OCI-LY3 (cell line): Measurements from ENCODE around the gene TMEM26.

Experiments
- H2AFZ ChIP-seq: fragments of 200-600, 300-600 bp; shearing (Covaris generic); 2 replicates; pipeline ENCODE4 v1.6.0; 2014; ENCODE audit warnings: antibody characterized with exemption, low read depth, low read length
- H3K27ac ChIP-seq: fragments of 200-600, 300-600 bp; sonication (generic); 2 replicates; pipeline ENCODE4 v1.5.1; 2014; ENCODE audit warnings: mild to moderate bottlenecking, low read length, moderate library complexity, mixed read lengths
- H3K27me3 ChIP-seq: fragments of 200-600, 300-600 bp; sonication (generic); 2 replicates; pipeline ENCODE4 v1.6.1; 2014; ENCODE audit warnings: low read depth, low read length, mixed read lengths
- H3K36me3 ChIP-seq: fragments of 200-600, 300-600 bp; sonication (generic); replicated peaks from 2 replicates; pipeline ENCODE3; 2014; ENCODE audit warnings: low read depth, low read length, mixed read lengths
- H3K4me1 ChIP-seq: fragments of 300-600, 200-600 bp; sonication (generic); 2 replicates; pipeline ENCODE4 v1.6.1; 2014; ENCODE audit warnings: low read length, mixed read lengths
- H3K4me2 ChIP-seq: fragments of 200-600, 300-600 bp; sonication (generic); 2 replicates; pipeline ENCODE4 v1.6.1; 2014; ENCODE audit warnings: low read length, mixed read lengths
- H3K4me3 ChIP-seq: fragments of 300-600, 200-600 bp; sonication (generic); 2 replicates; pipeline ENCODE4 v1.5.1; 2014; ENCODE audit warnings: antibody characterized with exemption, mild to moderate bottlenecking, low read length, moderate library complexity
- H3K79me2 ChIP-seq: fragments of 300-600, 200-600 bp; shearing (Covaris generic); 2 replicates; pipeline ENCODE4 v1.6.1; 2014; ENCODE audit warnings: mild to moderate bottlenecking, low read length, mixed read lengths
- H3K9ac ChIP-seq: fragments of 300-600, 200-600 bp; shearing (Covaris generic); 2 replicates; pipeline ENCODE4 v1.6.0; 2014; ENCODE audit warnings: mild to moderate bottlenecking, low read length, moderate library complexity
- H3K9me3 ChIP-seq: fragments of 200-600, 300-600 bp; shearing (Covaris generic); 2 replicates; pipeline ENCODE4 v1.6.1; 2014; ENCODE audit warnings: low read length, mixed read lengths; ENCODE audit not compliant: insufficient read depth
- H4K20me1 ChIP-seq: fragments of 200-600, 300-600 bp; sonication (generic); 2 replicates; pipeline ENCODE4 v1.6.1; 2016; ENCODE audit warnings: low read length, mixed read lengths; ENCODE audit not compliant: insufficient read depth
- EZH2phosphoT487 ChIP-seq: fragments of 200-600 bp; shearing (Covaris generic); IDR thresholded peaks from 2 replicates; pipeline ENCODE4 v1.6.1; 2018; ENCODE audit warnings: antibody characterized with exemption, mixed run types, low read depth
- TF ChIP-seq, protein P1 (sequence below): fragments of 200-600, 300-600 bp; sonication (generic); IDR thresholded peaks from 2 replicates; pipeline ENCODE4 v1.5.1; 2014; ENCODE audit warnings: antibody characterized with exemption, low read length, low read depth

The TMEM26 gene

DNA sequence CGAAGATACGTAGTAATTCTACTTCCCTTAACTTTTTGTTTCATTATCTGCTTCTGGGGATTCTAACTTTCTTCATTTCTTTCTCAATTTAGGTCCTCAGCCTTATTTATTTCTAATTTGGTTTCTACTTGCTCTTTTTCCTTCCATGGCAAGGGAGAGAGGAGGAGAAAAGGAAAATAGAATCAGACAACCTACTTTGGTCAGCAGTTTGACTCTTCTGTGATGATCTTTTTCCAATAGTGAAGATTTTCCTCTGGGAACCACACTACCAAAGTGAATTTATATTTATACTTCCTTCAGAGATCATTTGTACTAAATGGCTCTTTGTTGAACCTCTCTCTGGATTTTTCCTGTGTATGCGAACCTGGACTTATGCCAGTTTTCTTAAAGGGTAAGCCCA is 90.2 kb downstream of the TMEM26 start:
- Histone ChIP-seq H3K36me3 (no peaks in the 10 kb centered on the region), H3K27ac (no peak overlapping the region), H3K4me2 (no peak overlapping the region), H3K9me3 (no peaks in the 10 kb centered on the region), H3K4me3 (no peak overlapping the region), H3K4me1 (no peaks in the 10 kb centered on the region), H4K20me1 (no peaks in the 10 kb centered on the region), H3K79me2 (no peaks in the 10 kb centered on the region), H3K9ac (no peak overlapping the region), H2AFZ (no peak overlapping the region), H3K27me3 (no peaks in the 10 kb centered on the region)
- TF ChIP-seq, protein P1, sequence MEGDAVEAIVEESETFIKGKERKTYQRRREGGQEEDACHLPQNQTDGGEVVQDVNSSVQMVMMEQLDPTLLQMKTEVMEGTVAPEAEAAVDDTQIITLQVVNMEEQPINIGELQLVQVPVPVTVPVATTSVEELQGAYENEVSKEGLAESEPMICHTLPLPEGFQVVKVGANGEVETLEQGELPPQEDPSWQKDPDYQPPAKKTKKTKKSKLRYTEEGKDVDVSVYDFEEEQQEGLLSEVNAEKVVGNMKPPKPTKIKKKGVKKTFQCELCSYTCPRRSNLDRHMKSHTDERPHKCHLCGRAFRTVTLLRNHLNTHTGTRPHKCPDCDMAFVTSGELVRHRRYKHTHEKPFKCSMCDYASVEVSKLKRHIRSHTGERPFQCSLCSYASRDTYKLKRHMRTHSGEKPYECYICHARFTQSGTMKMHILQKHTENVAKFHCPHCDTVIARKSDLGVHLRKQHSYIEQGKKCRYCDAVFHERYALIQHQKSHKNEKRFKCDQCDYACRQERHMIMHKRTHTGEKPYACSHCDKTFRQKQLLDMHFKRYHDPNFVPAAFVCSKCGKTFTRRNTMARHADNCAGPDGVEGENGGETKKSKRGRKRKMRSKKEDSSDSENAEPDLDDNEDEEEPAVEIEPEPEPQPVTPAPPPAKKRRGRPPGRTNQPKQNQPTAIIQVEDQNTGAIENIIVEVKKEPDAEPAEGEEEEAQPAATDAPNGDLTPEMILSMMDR = no peak
- TF ChIP-seq EZH2phosphoT487 = no peak

DNA sequence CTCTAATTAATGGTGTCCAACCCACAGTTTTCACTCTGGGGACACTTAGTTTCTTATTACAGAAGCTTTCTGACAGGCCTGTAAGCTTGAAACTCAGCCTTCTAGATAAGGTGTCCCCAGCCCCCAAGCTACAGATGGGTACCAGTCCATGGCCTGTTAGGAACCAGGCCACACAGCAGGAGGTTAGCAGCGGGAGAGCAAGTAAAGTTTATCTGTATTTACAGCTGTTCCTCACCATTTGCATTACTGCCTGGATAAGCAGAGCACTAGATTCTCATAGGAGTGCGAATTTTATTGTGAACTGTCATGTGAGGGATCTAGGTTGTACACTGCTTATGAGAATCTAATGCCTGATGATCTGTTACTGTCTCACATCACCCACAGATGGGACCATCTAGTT is 93.7 kb downstream of the TMEM26 start:
- H3K27me3 ChIP-seq = no peaks in the 10 kb centered on the region
- H3K9me3 ChIP-seq = no peaks in the 10 kb centered on the region
- no peaks in the 10 kb centered on the region for H4K20me1 ChIP-seq
- no peak overlapping the region for H3K4me3 ChIP-seq
- no peak overlapping the region for H3K4me2 ChIP-seq
- H2AFZ ChIP-seq = no peak overlapping the region
- H3K79me2 ChIP-seq = no peaks in the 10 kb centered on the region
- TF ChIP-seq, protein P1 = no peak
- TF ChIP-seq EZH2phosphoT487 = no peak
- H3K27ac ChIP-seq = no peak overlapping the region
- no peaks in the 10 kb centered on the region for H3K36me3 ChIP-seq
- H3K9ac ChIP-seq = no peak overlapping the region
- no peaks in the 10 kb centered on the region for H3K4me1 ChIP-seq

DNA sequence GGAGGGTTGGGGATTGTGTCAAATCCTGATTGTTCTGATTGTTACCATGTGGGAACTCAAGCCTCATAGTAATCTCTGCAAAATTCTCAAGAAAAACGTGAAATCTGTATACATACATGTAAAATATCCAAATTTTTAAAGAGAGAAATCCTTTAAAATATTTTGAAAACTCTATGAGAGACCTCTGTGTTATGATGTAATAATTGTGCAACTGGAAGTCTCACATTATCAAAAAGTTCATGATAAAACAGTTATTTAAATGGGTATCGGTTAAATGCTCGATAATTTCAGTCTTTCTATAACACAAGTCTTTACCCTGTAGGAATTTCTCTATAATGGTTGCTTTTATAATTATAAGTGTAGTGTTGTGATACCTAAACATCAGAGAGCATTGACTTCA is 95.5 kb downstream of the TMEM26 start:
- H3K36me3 ChIP-seq = no peaks in the 10 kb centered on the region
- H3K4me3 ChIP-seq = no peak overlapping the region
- no peak overlapping the region for H2AFZ ChIP-seq
- H3K4me1 ChIP-seq = no peaks in the 10 kb centered on the region
- H3K79me2 ChIP-seq = no peaks in the 10 kb centered on the region
- H3K27me3 ChIP-seq = no peaks in the 10 kb centered on the region
- H3K27ac ChIP-seq = no peak overlapping the region
- H3K9me3 ChIP-seq = no peaks in the 10 kb centered on the region
- no peak for TF ChIP-seq EZH2phosphoT487
- TF ChIP-seq, protein P1 = no peak
- no peak overlapping the region for H3K9ac ChIP-seq
- no peaks in the 10 kb centered on the region for H4K20me1 ChIP-seq
- no peak overlapping the region for H3K4me2 ChIP-seq
